HEK293 (cell line): ENCODE results near the gene CTSE.

Experiments used
- CTCF ChIA-PET: fragments of 350-600 bp; formaldehyde crosslinking; extraction: SDS; loops from one replicate; lab custom pipeline; 2021; ENCODE audit warnings: antibody characterized with exemption; lab: Yijun Ruan, JAX
- POLR2A ChIA-PET: fragments of 300-600 bp; formaldehyde crosslinking; extraction: SDS; loops from one replicate; lab custom pipeline; 2020; ENCODE audit warnings: antibody characterized with exemption, inconsistent platforms; lab: Yijun Ruan, JAX
- H3K27ac ChIP-seq: fragments of 200-500 bp; sonication (Bioruptor generic); 2 replicates; pipeline ENCODE4 v1.5.1; 2014; ENCODE audit warnings: low read depth, low read length, control low read depth, inconsistent platforms; ENCODE audit errors: extremely low read depth
- H3K36me3 ChIP-seq, 2 experiments: fragments of 200-500 bp in 1 of 2; sonication (Bioruptor generic) in 1 of 2; 1 replicate in 1 of 2; 2 replicates in 1 of 2; pipeline ENCODE4 v1.5.1; 2014 to 2017; ENCODE audit warnings: inconsistent platforms in 2 of 2, low read length in 2 of 2; ENCODE audit not compliant: control insufficient read depth in 2 of 2, insufficient read depth in 1 of 2
- H3K4me1 ChIP-seq: fragments of 200-500 bp; sonication (Bioruptor generic); 2 replicates; pipeline ENCODE4 v1.5.1; 2014; ENCODE audit warnings: mild to moderate bottlenecking, low read length, inconsistent platforms; ENCODE audit not compliant: control insufficient read depth, insufficient read depth
- H3K4me3 ChIP-seq: 2 replicates; pipeline ENCODE4 v1.5.1; 2011; ENCODE audit warnings: low read depth, mild to moderate bottlenecking, control low read depth, low read length, moderate library complexity
- H3K9me3 ChIP-seq: fragments of 200-500 bp; sonication (Bioruptor generic); 2 replicates; pipeline ENCODE4 v1.5.1; 2014; ENCODE audit warnings: low read depth, low read length, inconsistent platforms; ENCODE audit not compliant: control insufficient read depth, insufficient read depth
- AEBP2 ChIP-seq: fragments of 450-650 bp; formaldehyde crosslinking; IDR thresholded peaks from 2 replicates; pipeline ENCODE4 v1.5.1; 2016; ENCODE audit warnings: missing biosample characterization, missing genetic modification characterization, borderline replicate concordance
- GLIS1 ChIP-seq: fragments of 450-650 bp; formaldehyde crosslinking; IDR thresholded peaks from 2 replicates; pipeline ENCODE4 v1.5.1; 2016; ENCODE audit warnings: missing biosample characterization, missing genetic modification characterization
- KLF8 ChIP-seq: fragments of 450-650 bp; formaldehyde crosslinking; IDR thresholded peaks from 2 replicates; pipeline ENCODE4 v1.5.1; 2016; ENCODE audit warnings: missing biosample characterization, missing genetic modification characterization
- MYNN ChIP-seq: fragments of 450-650 bp; formaldehyde crosslinking; IDR thresholded peaks from 2 replicates; pipeline ENCODE4 v1.5.1; 2016; ENCODE audit warnings: missing biosample characterization, missing genetic modification characterization, borderline replicate concordance
- SP7 ChIP-seq: fragments of 450-650 bp; formaldehyde crosslinking; IDR thresholded peaks from 2 replicates; pipeline ENCODE4 v1.5.1; 2016; ENCODE audit warnings: missing biosample characterization, missing genetic modification characterization
- ZBTB20 ChIP-seq: fragments of 450-650 bp; formaldehyde crosslinking; IDR thresholded peaks from 2 replicates; pipeline ENCODE4 v1.5.1; 2016; ENCODE audit warnings: missing biosample characterization, missing genetic modification characterization
- ZFP3 ChIP-seq: fragments of 450-650 bp; formaldehyde crosslinking; IDR thresholded peaks from 2 replicates; pipeline ENCODE4 v1.5.1; 2016; ENCODE audit warnings: low read depth, missing biosample characterization, missing genetic modification characterization
- ZNF138 ChIP-seq: fragments of 450-650 bp; formaldehyde crosslinking; IDR thresholded peaks from 2 replicates; pipeline ENCODE4 v1.5.1; 2016; ENCODE audit warnings: missing biosample characterization, missing genetic modification characterization, borderline replicate concordance
- ZNF148 ChIP-seq: fragments of 450-650 bp; formaldehyde crosslinking; IDR thresholded peaks from 2 replicates; pipeline ENCODE4 v1.5.0; 2017; ENCODE audit warnings: missing biosample characterization, missing genetic modification characterization, borderline replicate concordance
- ZNF175 ChIP-seq: fragments of 450-650 bp; formaldehyde crosslinking; IDR thresholded peaks from 2 replicates; pipeline ENCODE4 v1.5.1; 2016; ENCODE audit warnings: missing biosample characterization, missing genetic modification characterization
- ZNF202 ChIP-seq: fragments of 450-650 bp; formaldehyde crosslinking; IDR thresholded peaks from 2 replicates; pipeline ENCODE4 v1.5.1; 2016; ENCODE audit warnings: missing biosample characterization, missing genetic modification characterization, borderline replicate concordance
- ZNF280D ChIP-seq: fragments of 450-650 bp; formaldehyde crosslinking; IDR thresholded peaks from 2 replicates; pipeline ENCODE4 v1.5.1; 2016; ENCODE audit warnings: missing biosample characterization, missing genetic modification characterization
- ZNF423 ChIP-seq: fragments of 450-650 bp; formaldehyde crosslinking; IDR thresholded peaks from 2 replicates; pipeline ENCODE4 v1.5.1; 2016; ENCODE audit warnings: missing biosample characterization, missing genetic modification characterization
- ZNF514 ChIP-seq: fragments of 450-650 bp; formaldehyde crosslinking; IDR thresholded peaks from 2 replicates; pipeline ENCODE4 v1.5.1; 2016; ENCODE audit warnings: missing biosample characterization, missing genetic modification characterization
- ZNF529 ChIP-seq: fragments of 450-650 bp; formaldehyde crosslinking; IDR thresholded peaks from 2 replicates; pipeline ENCODE4 v1.5.1; 2017; ENCODE audit warnings: missing genetic modification characterization, missing biosample characterization; ENCODE audit not compliant: insufficient replicate concordance
- ZNF596 ChIP-seq: fragments of 450-650 bp; IDR thresholded peaks from 2 replicates; pipeline ENCODE4 v1.5.0; 2018; ENCODE audit warnings: missing biosample characterization, mild to moderate bottlenecking, missing genetic modification characterization, moderate library complexity
- ZNF645 ChIP-seq: fragments of 450-650 bp; formaldehyde crosslinking; IDR thresholded peaks from 2 replicates; pipeline ENCODE4; 2016; ENCODE audit warnings: missing biosample characterization, missing genetic modification characterization
- ZNF707 ChIP-seq: fragments of 450-650 bp; formaldehyde crosslinking; IDR thresholded peaks from 2 replicates; pipeline ENCODE4 v1.5.1; 2016; ENCODE audit warnings: missing biosample characterization, missing genetic modification characterization
- ZNF777 ChIP-seq: fragments of 450-650 bp; formaldehyde crosslinking; IDR thresholded peaks from 2 replicates; pipeline ENCODE4 v1.5.1; 2017; ENCODE audit warnings: missing biosample characterization, missing genetic modification characterization, borderline replicate concordance
- ZNF837 ChIP-seq: fragments of 450-650 bp; formaldehyde crosslinking; IDR thresholded peaks from 2 replicates; pipeline ENCODE4 v1.5.1; 2016; ENCODE audit warnings: missing biosample characterization, missing genetic modification characterization
- TF ChIP-seq, protein P1 (sequence below): fragments of 450-650 bp; formaldehyde crosslinking; IDR thresholded peaks from 2 replicates; pipeline ENCODE4 v1.5.1; 2016; ENCODE audit warnings: missing biosample characterization, missing genetic modification characterization
- TF ChIP-seq, protein P2 (sequence below): fragments of 450-650 bp; IDR thresholded peaks from 2 replicates; pipeline ENCODE4 v1.5.1; 2018; ENCODE audit warnings: missing biosample characterization, mild to moderate bottlenecking, missing genetic modification characterization
- TF ChIP-seq, protein P3 (sequence below): fragments of 450-650 bp; formaldehyde crosslinking; IDR thresholded peaks from 2 replicates; pipeline ENCODE4 v1.5.1; 2017; ENCODE audit warnings: missing biosample characterization, missing genetic modification characterization

CTSE gene

GRCh38 chr1:206015071-206015470 is 8.6 kb downstream of the CTSE start (continued):
- TF ChIP-seq AEBP2 (tag by site-specific recombination) (no peak), SP7 (no peak), GLIS1 (tag by site-specific recombination) (no peak), ZNF645 (tag by site-specific recombination) (no peak), KLF8 (tag by site-specific recombination) (no peak), ZNF514 (tag by site-specific recombination) (no peak), ZNF707 (no peak), ZNF529 (tag by site-specific recombination) (no peak)
- TF ChIP-seq, protein P1, sequence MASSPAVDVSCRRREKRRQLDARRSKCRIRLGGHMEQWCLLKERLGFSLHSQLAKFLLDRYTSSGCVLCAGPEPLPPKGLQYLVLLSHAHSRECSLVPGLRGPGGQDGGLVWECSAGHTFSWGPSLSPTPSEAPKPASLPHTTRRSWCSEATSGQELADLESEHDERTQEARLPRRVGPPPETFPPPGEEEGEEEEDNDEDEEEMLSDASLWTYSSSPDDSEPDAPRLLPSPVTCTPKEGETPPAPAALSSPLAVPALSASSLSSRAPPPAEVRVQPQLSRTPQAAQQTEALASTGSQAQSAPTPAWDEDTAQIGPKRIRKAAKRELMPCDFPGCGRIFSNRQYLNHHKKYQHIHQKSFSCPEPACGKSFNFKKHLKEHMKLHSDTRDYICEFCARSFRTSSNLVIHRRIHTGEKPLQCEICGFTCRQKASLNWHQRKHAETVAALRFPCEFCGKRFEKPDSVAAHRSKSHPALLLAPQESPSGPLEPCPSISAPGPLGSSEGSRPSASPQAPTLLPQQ (tag by site-specific recombination) = no peak
- TF ChIP-seq, protein P2, sequence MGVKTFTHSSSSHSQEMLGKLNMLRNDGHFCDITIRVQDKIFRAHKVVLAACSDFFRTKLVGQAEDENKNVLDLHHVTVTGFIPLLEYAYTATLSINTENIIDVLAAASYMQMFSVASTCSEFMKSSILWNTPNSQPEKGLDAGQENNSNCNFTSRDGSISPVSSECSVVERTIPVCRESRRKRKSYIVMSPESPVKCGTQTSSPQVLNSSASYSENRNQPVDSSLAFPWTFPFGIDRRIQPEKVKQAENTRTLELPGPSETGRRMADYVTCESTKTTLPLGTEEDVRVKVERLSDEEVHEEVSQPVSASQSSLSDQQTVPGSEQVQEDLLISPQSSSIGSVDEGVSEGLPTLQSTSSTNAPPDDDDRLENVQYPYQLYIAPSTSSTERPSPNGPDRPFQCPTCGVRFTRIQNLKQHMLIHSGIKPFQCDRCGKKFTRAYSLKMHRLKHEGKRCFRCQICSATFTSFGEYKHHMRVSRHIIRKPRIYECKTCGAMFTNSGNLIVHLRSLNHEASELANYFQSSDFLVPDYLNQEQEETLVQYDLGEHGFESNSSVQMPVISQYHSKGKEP (tag by site-specific recombination) = no peak

- Histone ChIP-seq H3K27ac (no peak overlapping the region), H3K4me1 (no peaks in the 10 kb centered on the region), H3K9me3 (no peaks in the 10 kb centered on the region), H3K36me3 (no peaks in the 10 kb centered on the region), H3K4me3 (no peak overlapping the region)
- ChIA-PET POLR2A (no interaction called here), CTCF (interaction anchor here (0.6 to 2.3 kb wide), 3 partner anchors 16 to 93 kb away, joined by 3 to 8 read pairs (median 3); no protein-coding TSS in a partner anchor)
- TF ChIP-seq ZNF202 = no peak
- no peak for TF ChIP-seq ZNF280D (tag by site-specific recombination)
- no peak for TF ChIP-seq ZNF837 (tag by site-specific recombination)
- no peak for TF ChIP-seq ZNF777 (tag by site-specific recombination)
- TF ChIP-seq ZNF175 (tag by site-specific recombination) = no peak
- TF ChIP-seq, protein P3, sequence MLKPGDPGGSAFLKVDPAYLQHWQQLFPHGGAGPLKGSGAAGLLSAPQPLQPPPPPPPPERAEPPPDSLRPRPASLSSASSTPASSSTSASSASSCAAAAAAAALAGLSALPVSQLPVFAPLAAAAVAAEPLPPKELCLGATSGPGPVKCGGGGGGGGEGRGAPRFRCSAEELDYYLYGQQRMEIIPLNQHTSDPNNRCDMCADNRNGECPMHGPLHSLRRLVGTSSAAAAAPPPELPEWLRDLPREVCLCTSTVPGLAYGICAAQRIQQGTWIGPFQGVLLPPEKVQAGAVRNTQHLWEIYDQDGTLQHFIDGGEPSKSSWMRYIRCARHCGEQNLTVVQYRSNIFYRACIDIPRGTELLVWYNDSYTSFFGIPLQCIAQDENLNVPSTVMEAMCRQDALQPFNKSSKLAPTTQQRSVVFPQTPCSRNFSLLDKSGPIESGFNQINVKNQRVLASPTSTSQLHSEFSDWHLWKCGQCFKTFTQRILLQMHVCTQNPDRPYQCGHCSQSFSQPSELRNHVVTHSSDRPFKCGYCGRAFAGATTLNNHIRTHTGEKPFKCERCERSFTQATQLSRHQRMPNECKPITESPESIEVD (tag by site-specific recombination) = no peak
- no peak for TF ChIP-seq ZNF596 (tag by site-specific recombination)
- TF ChIP-seq GLIS1 (tag by site-specific recombination) = no peak
- no peak for TF ChIP-seq ZNF138 (tag by site-specific recombination)
- TF ChIP-seq ZNF423 = no peak
- TF ChIP-seq ZBTB20 = no peak
- TF ChIP-seq MYNN (tag by site-specific recombination) = no peak
- no peak for TF ChIP-seq ZFP3 (tag by site-specific recombination)
- no peak for TF ChIP-seq ZNF148 (tag by site-specific recombination)
Observed at GRCh38 chr1:206014601-206015000, 9.1 kb downstream of the CTSE start.
